Peyer's patch (tissue), 4 donors: ENCODE results near the gene SLC25A45. TPM values are rescaled to one million over a fixed set of nuclear protein-coding genes. Genes with fewer than 3 reads are reported as not detected.

ENCODE experiments used
- DNase-seq, 3 donors: peaks; one replicate each; pipeline ENCODE4 v3.0.0-alpha.2; 2017 to 2019
- H3K27ac ChIP-seq, 4 donors: fragments of 200-600 bp; sonication (generic); one replicate each; pipeline ENCODE4 v1.5.1; 2016 to 2019
- H3K27me3 ChIP-seq, 2 donors: fragments of 200-600 bp; sonication (generic); one replicate each; pipeline ENCODE4 v1.5.1; 2019
- H3K36me3 ChIP-seq, 3 donors: fragments of 200-600 bp; sonication (generic); one replicate each; pipeline ENCODE4 v1.5.1; 2016 to 2019
- H3K4me1 ChIP-seq, 4 donors: fragments of 200-600 bp; sonication (generic); one replicate each; pipeline ENCODE4 v1.5.1; 2016 to 2019
- H3K4me3 ChIP-seq, 4 donors: fragments of 200-600 bp; sonication (generic); 1 replicate in 3 of 4; 2 replicates in 1 of 4; pipeline ENCODE4 v1.5.1; 2016 to 2019; ENCODE audit warnings: mild to moderate bottlenecking in 1 of 4
- H3K9me3 ChIP-seq, 4 donors: fragments of 200-600 bp; sonication (generic); one replicate each; pipeline ENCODE4 v1.5.1; 2016 to 2019; ENCODE audit warnings: mild to moderate bottlenecking in 1 of 4
- POLR2A ChIP-seq, 2 donors: fragments of 450-650 bp; IDR thresholded peaks; one replicate each; pipeline ENCODE4 v1.5.1; 2017; ENCODE audit warnings: antibody characterized with exemption in 2 of 2, mild to moderate bottlenecking in 2 of 2, moderate library complexity in 2 of 2
- total RNA-seq, 4 donors: library from RNA; depleted of rRNA; stranded (reverse); fragments of >200 nt; gene quantifications; one replicate each; pipeline ENCODE4 v1.1.0, GENCODE V29; 2016
- TF ChIP-seq, protein P1 (sequence below), 6 experiments: fragments of 450-650 bp in 4 of 6; fragments of 200-600 bp in 2 of 6; sonication (generic) in 1 of 6; IDR thresholded peaks; one replicate each; pipeline ENCODE4 v1.5.1; 2017 to 2019; ENCODE audit warnings: antibody characterized with exemption in 6 of 6, mild to moderate bottlenecking in 3 of 6, moderate library complexity in 1 of 6

The SLC25A45 gene
- total RNA-seq, 4 donors from 2014 or later = 23.3 to 50.6 (median 40.2) TPM

GRCh38 chr11:65394125-65394536 lies 11.7 kb upstream of the SLC25A45 start:
- Histone ChIP-seq H3K36me3 (peaks cover 0 to 87% (median 0%) of the 10 kb centered on the region in 3 donors), H3K9me3 (no peaks in the 10 kb centered on the region), H3K27me3 (no peaks in the 10 kb centered on the region), H3K4me3 (no peak overlapping the region), H3K27ac (no peak overlapping the region), H3K4me1 (peaks cover 0 to 20% (median 9%) of the 10 kb centered on the region in 4 donors)
- DNase-seq = no peak
- no peak for TF ChIP-seq POLR2A (IDR thresholded peaks at IDR 0.05)
- TF ChIP-seq, protein P1, sequence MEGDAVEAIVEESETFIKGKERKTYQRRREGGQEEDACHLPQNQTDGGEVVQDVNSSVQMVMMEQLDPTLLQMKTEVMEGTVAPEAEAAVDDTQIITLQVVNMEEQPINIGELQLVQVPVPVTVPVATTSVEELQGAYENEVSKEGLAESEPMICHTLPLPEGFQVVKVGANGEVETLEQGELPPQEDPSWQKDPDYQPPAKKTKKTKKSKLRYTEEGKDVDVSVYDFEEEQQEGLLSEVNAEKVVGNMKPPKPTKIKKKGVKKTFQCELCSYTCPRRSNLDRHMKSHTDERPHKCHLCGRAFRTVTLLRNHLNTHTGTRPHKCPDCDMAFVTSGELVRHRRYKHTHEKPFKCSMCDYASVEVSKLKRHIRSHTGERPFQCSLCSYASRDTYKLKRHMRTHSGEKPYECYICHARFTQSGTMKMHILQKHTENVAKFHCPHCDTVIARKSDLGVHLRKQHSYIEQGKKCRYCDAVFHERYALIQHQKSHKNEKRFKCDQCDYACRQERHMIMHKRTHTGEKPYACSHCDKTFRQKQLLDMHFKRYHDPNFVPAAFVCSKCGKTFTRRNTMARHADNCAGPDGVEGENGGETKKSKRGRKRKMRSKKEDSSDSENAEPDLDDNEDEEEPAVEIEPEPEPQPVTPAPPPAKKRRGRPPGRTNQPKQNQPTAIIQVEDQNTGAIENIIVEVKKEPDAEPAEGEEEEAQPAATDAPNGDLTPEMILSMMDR (IDR thresholded peaks at IDR 0.05) = no peak

- peaks cover 3 to 25% (median 13%) of the 10 kb centered on the region in 4 donors for H3K4me1 ChIP-seq
- peaks cover 0 to 82% (median 0%) of the 10 kb centered on the region in 3 donors for H3K36me3 ChIP-seq
- TF ChIP-seq, protein P1 (IDR thresholded peaks at IDR 0.05) = no peak
- TF ChIP-seq POLR2A (IDR thresholded peaks at IDR 0.05) = no peak
- no peaks in the 10 kb centered on the region for H3K27me3 ChIP-seq
- H3K27ac ChIP-seq = no peak overlapping the region
- H3K9me3 ChIP-seq = no peaks in the 10 kb centered on the region
- H3K4me3 ChIP-seq = no peak overlapping the region
- DNase-seq = no peak
Observed at GRCh38 chr11:65393513-65394079, 11.2 kb upstream of the SLC25A45 start.

DNA sequence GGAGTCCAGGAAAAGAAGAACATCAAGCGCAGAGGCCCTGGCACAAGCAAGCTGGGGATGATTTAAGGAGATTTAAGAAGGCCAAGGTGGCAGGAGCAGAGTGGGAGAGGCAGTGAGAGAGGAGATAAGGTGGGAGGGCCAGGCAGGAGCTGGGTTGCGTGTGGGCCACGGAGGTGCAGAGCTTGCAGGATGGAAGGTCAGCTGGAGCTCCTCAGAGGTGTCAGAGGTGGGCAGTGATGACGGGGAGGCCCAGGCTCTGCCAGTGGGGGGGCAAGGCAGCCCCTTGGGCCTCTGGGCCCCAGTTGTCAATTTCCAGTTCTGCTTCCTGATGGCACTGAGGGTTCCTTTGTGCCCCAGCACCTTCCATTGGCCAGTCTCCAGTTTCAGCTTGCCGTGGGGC lies 10.5 kb upstream of the SLC25A45 start:
- TF ChIP-seq, protein P1 (IDR thresholded peaks at IDR 0.05) = no peak
- no peak for TF ChIP-seq POLR2A (IDR thresholded peaks at IDR 0.05)
- Histone ChIP-seq H3K9me3 (no peaks in the 10 kb centered on the region), H3K27me3 (no peaks in the 10 kb centered on the region), H3K36me3 (peaks cover 0 to 75% (median 0%) of the 10 kb centered on the region in 3 donors), H3K4me1 (peaks cover 3 to 32% (median 20%) of the 10 kb centered on the region in 4 donors), H3K4me3 (no peak overlapping the region), H3K27ac (no peak overlapping the region)
- DNase-seq = no peak

DNA sequence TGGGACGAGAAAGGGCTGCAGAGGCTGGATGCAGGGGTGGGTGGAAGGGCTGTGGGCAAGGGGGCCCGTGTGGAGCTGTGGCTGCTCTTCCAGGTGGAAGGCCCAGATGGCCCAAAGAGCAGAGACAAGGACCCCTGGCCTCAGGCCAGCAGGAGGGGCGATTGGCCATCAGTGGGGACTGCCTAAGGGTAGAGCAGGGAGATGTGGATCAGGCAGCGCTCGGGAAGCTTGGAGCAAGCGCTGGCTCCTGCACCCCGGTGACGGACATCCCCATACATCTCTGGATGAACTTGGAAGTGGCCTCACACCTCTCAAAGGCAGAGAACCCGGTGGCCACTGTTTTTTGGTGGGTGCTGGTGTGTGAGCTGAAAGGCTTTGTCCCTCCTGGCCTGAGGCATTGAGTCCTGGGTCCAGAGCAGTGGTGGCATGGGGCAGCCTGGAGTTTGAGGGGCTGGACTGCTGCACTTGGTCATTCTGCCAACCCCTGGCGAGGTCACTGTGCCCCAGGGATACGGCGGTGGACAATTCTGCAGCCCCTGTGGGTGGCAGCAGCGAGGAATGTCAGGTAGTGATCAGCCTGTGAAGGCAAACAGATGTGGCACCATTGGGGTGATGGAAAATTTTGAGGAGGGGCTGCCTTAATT lies 9.9 kb upstream of the SLC25A45 start:
- Histone ChIP-seq H3K4me1 (peaks cover 3 to 38% (median 25%) of the 10 kb centered on the region in 4 donors), H3K27me3 (no peaks in the 10 kb centered on the region), H3K36me3 (peaks cover 0 to 70% (median 0%) of the 10 kb centered on the region in 3 donors), H3K9me3 (no peaks in the 10 kb centered on the region), H3K27ac (peak overlapping the region in 1 of 4 donors; percentile 35), H3K4me3 (no peak overlapping the region)
- TF ChIP-seq, protein P1 (IDR thresholded peaks at IDR 0.05) = no peak
- no peak for TF ChIP-seq POLR2A (IDR thresholded peaks at IDR 0.05)
- no peak for DNase-seq

DNA sequence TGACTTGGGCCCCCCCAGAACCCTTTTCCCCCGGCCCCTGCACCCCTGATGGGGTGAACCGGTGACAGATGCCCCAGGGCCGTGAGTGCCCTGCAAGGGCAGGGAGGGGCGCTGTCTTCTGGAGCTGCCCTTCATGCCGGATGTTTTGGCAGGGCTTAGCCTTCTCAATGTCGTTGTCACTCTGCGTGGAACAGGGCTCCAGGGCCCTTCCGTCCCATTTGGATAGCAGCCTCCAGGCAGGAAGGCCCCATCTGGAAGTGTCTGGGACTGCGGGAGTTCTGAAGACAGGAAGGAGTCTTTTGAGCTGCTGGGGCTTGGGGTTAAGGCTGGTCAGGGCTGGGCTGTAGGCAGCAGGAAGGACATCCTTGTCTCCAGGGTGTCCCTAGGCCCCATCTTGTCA lies 8.6 kb upstream of the SLC25A45 start:
- Histone ChIP-seq H3K27me3 (no peaks in the 10 kb centered on the region), H3K27ac (peak overlapping the region; percentile 15 to 68 (median 42)), H3K4me3 (no peak overlapping the region), H3K9me3 (no peaks in the 10 kb centered on the region), H3K4me1 (peaks cover 3 to 41% (median 27%) of the 10 kb centered on the region in 4 donors), H3K36me3 (peaks cover 0 to 57% (median 0%) of the 10 kb centered on the region in 3 donors)
- no peak for DNase-seq
- TF ChIP-seq, protein P1 (IDR thresholded peaks at IDR 0.05) = no peak
- no peak for TF ChIP-seq POLR2A (IDR thresholded peaks at IDR 0.05)
